ENCODE measurements around the gene HELLS.
"Not testable (repeated sequence)": the region's sequence is repeated elsewhere in the genome, so short reads cannot be mapped to it uniquely, and the experiment has no call there.

HELLS gene

DNA sequence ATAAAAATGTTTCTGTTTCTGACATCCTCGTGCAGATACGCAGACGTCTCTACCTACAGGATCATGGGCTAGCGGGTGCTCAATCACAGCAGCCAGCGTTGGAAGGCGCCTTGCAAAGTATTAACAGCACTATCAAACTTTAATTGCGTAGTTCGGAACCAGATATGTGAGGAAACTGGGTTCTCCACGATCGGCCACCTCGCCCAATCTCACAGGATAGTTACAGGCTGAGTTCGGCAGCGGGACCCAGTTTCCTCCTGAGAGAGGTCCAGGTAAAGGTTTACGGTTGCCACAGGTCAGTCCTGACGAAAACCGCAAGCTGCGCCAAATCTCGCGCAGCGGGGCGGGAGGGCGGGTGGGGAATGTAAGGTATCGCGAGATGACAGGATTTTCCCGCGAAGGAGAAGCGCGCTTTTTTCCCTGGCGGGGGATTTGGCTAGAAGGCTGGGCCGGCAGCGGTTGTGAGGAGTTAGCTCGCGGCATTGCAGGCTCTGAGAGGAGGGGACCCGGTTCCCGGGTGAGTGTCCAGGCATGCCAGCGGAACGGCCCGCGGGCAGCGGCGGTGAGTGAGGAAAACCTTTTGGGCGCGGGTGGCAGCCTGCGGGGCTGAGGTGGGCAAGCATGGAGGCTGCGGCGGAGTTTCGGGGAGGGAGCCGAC, at the start of gene HELLS:
Gene HELLS (plus strand): TSS at position 398 of the 658 bp plus-strand sequence. CDS start 134 bp downstream, at position 532.
- DNase-seq = peak; percentile 64

DNA sequence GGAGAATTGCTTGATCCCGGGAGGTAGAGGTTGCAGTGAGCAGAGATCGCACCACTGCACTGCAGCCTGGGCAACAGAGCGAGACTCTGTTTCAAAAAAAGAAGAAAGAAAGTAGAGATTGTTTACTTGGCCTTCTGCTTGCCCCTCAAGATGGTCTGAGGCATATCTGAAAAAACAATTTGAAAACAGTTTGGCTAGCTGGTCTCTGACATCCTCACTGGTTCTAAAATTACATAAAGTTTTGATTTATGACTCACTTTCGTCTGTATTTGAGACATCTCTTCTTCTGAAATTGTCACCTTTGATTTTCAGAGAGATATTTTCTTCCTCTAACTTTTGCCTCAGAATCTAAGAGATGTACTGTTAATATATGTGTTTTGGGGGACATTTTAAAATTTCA, 49.6 kb upstream of the HELLS start:
- no peak for DNase-seq

DNA sequence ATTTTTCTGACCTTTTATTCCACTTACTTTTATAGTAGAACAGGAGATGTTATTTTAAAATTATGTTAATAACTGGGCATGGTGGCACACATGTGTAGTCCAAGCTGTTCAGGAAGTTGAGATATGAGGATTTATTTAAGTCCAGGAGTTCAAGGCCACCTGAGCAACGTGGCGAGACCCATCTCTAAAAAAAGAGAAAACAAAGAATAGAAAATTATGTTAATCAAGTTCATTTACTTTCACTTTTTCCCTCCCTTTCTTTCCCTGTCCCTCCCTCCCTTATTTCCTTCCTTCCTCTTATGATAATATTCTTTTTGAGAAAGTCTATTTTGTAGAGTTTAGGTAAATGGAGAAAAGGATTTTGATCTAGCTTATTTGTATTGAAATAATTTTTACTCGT, 48.9 kb upstream of the HELLS start:
- DNase-seq = no peak

DNA sequence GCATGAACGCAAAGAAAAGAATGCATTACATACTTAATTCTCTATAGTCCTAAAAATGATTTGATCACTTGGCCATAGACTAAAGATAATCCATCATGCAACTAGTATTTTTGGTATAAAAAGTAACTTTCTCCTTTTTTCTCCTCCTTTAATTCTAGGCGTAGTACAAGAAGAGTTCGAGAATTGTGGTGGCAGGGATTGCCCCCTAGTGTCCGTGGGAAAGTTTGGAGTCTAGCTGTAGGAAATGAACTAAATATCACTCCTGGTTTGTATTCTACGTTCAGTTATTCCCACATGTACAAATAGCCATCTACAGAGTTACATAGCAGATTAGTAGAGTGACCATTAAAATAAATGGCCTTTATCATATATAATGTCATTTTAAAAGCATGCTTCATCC, 45.5 kb upstream of the HELLS start:
- no peak for DNase-seq

DNA sequence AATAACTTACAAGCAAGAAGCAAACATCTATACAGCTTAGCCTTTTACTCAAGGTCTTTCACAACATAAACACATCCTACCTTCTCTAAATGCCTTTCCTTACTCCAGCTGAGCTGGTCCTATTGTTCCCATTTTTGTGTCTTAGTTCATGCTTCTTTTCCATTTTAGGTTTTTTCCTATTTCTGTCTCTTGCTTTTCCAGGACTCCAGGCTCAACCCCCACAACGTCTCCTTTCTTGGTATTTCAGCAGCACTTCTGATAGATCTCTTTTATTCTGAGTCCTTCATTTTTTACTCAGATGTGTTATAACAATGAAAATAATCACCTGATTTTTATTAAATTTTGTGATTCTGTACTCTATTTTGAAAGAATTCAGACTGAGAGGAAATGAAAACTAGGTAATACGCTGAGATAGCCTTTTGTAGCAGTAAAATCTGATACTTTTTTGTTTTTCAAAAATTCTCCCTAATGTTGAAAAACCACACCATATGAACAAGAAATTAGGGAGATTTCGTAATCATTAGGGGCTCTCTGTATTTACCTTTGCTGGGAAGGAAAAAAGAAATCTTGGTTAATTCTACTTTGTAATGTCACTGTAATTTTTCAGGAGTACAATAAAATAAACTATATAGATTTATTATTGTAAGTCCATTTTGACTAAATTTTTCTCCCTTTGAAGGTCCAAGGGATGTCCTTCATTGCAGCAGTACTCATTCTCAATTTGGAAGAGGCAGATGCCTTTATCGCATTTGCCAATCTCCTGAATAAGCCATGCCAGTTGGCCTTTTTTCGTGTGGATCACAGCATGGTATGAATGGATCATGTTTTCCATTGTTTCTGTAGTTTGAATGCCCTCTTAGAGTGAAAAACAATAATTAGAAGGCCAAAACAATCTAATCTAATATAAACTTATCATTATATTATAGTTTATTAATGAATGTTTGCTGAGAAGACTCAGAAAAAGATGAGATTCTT, 24.0 kb upstream of the HELLS start:
- DNase-seq = no peak

DNA sequence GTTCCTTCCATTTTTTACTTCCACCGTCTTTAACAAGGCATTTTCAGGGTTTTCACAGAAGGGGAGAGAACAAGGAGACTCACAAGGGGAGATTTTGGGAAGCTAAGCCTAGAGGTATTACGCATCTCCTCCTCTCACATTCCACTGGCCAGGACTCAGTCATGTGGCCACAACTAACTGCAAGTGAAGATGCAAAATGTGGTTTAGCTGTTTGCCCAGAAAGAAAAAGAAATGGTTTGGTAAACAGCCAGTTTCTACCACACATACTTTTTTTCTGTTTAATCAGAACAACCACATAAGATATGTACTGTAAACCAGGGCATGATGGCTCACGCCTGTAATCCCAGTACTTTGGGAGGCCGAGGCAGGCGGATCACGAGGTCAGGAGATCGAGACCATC, 21.4 kb upstream of the HELLS start:
- DNase-seq = no peak

DNA sequence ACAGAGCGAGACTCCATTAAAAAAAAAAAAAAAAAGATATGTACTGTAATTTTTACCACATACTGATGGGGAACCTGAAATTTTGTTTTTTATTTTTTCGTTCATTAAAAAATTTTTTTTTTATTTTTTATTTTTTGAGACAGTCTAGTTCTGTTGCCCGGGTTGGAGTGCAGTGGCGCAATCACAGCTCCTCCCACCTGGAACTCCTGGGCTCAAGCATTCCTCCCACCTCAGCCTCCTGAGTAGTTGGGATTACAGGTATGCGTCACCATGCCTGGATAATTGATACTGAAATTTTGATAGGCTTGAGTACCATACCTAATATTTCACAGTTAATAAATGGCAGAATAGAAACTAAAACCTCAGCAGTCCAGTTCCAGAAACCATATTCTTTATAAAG, 20.9 kb upstream of the HELLS start:
- no peak for DNase-seq

DNA sequence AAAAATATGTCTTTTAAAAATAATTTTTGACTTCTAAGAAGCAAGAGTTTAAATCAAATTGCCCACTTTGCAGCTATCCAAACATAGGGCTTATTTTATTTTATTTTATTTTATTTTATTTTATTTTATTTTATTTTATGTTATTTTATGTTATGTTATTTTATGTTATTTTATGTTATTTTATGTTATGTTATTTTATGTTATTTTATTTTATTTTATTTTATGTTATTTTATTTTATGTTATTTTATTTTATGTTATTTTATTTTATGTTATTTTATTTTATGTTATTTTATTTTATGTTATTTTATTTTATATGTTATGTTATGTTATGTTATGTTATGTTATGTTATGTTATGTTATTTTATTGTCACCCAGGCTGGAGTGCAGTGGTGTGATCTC, 14.0 kb upstream of the HELLS start:
- not testable (repeated sequence) for DNase-seq

DNA sequence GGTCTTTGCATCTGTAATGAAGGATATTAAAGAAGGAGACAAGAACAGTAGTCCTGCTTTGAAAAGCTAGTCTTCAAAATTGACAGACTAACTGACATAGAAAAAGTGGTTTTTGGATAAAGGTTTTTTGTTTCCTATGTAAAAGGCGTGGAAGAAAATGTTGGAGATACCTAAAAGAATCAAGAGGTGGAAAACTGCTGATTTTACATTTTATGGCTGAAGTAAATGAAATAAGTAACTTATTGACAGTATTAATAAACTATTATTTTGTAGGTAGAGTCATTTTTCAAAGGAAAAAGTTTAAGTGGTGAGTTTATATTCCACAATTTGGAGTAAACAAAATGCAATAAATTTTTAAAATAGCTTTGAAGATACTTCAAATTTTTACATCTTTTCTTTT, 12.6 kb upstream of the HELLS start:
- no peak for DNase-seq

DNA sequence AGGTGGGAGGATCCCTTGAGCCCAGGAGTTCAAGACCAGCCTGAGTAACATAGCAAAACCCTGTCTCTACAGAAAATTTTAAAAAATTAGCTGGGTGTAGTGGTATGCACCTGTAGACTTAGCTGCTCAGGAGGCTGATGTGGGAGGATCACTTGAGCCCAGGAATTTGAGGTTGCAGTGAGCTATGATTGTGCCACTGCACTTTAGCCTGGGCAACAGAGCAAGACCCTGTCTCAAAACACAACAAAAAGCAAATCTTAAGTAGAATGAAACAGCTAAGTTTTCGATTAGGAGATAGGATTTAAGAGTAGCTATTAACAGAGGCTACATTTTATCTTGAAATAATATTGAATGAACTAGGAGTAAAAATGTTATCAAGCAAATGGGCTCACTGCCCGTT, 3.3 kb upstream of the HELLS start:
- DNase-seq = not testable (repeated sequence)

DNA sequence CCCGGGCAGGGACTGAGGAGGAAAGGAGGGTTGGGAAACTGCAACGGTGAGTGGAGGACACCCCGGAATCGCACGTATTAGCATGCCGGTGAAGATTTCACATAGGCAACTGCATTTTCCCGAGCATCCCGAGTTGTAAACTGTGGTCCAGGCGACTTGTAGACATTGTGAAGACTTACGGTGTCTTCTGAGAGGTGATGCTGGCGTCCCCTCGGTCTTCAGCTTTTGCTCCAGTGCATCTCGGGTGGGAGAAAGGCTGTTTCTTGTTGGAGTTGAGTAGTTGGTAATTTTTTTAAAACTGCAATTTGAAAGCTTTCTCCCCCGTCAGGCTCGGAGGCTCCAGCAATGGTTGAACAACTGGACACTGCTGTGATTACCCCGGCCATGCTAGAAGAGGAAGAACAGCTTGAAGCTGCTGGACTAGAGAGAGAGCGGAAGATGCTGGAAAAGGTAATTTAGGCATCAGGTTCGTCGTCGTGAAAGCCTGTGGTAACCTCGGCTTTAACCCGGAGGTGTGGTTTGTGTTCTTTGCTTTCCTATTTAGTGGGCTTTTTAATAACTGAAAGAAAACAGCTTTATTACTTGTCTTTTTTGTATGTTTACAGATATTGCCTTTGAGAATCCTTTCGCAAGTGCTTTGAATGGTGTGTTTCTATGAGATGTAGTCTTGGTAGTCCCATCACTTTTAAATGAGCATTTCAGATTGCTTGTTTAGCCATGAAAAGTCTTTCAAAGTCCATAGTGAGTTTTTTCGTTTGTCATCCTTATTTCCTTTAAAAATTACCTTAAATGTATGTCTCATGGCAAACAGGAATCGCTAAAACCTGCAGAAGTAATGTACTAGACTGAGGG, 687 bp downstream of the HELLS start:
- no peak for DNase-seq

DNA sequence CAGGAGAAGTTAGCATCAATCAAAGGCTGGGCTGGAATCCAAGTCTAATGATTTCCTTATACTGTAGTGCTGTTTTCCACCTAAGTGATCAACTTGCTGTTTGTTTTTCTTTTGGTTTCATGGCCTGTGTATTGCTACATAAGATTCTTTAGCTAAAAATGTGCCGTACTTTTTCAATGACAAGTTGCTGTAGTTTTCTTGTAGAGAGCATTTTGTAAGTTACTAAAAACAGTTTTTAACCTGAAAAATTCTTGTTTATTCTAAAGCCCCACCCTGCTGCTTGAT, 1.3 kb downstream of the HELLS start:
- peak; percentile 5 for DNase-seq

DNA sequence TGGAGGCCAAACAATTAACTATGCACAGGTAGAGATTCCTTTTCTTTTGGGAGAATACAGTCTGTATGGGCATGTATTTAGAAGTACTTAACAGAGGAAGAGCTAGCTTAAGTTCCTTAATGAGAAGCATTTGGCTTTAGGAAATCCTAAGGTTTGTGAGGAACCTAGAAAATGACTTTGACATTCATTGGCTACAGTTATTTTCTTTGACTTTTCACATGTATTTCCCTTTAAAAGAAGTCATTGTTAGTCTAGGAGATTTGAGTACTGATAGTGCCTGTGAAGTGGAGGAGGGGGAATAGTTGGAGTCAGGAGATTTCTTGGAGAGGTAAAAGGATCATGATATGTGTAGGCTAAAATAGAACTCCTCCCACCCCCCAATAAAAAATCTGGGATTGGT, 3.6 kb downstream of the HELLS start:
- DNase-seq = no peak

DNA sequence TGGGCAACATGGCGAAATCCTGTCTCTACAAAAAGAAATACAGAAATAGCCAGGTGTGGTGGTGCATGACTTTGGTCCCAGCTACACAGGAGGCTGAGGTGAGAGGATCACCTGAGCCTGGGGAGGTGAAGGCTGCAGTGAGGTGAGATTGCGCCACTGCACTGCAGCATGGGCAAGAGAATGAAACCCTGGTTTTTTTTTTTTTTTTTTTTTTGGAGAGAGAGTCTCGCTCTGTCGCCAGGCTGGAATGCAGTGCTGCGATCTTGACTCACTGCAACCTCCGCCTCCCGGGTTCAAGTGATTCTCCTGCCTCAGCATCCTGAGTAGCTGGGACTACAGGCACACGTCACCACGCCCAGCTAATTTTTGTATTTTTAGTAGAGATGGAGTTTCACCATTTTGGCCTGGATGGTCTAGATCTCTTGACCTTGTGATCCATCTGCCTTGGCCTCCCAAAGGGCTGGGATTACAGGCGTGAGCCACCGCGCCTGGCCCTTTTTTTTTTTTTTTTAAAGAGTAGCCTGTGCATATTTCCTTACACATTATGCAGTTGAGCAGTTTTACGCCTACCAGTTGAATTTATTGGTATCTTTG, 22.2 kb downstream of the HELLS start:
- DNase-seq = not testable (repeated sequence)

DNA sequence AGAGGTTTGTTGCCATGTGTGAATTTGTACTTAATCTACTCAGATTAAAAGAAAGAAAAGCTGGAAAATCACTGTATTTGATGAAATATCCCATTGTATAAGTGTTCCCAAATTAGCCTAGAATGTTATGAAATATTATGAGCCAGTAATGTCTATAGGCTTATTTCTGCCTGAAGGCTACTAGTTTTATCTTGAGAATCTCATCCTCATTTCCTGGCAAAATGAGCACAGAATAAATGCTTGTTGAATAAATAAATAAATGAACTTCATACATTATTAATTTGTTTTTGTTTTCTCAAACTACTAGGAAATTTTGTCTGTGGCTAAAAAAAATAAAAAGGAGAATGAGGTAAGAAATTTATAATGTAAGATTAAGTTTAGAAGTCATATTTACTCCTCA, 25.5 kb downstream of the HELLS start:
- DNase-seq = no peak

DNA sequence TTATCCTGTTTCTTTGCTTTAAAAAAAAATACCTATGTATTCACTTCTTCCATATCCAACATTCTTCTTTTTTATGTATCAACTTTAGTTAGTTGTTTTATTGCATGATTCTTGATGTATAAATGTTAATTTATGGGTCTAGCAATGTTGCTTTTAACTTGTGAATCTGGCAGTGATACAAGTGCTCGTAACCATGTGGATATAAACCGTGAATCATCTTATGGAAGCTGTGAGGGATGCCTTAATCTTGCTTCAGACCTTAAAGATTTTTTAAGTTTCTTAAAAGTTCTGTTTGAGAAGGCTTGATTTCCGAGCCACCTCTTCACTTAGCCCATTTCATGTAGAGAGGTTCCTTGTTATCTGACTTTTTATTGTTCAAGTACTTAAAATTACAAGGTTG, 25.9 kb downstream of the HELLS start:
- DNase-seq = no peak

DNA sequence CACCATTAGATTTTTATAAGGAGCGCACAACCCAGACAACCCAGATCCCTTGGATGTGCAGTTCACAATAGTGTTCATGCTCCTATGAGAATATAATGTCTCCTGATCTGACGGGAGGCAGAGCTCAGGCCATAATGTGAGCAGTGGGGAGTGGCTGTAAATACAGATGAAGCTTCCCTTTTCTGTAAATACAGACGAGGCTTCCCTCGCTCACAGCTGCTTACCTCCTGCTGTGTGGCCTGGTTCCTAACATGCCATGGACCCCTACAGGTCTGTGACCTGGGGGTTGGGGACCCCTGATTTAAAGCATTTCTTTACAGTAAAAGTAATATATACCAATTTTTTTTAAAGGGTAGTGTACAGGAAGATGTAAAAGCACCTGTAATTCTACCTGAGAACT, 33.2 kb downstream of the HELLS start:
- no peak for DNase-seq

DNA sequence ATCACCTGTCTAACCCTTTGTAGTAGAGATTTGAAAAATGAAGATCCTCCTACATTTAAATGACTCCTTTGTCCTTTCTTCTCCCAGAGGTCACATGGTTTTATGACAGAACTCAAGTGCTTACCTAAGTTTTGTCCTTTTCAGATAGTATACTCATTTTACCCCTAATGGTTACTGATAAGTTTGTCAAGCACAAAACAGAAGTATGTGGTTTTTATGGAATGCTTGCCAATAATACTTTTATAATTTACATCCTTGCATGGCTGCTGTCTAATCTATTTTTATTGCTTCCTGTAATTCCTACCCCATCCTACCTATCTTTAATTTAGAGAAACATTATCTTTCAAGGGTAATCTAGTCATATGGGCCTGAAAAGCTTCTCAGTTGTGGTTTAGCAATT, 37.5 kb downstream of the HELLS start:
- DNase-seq = no peak

DNA sequence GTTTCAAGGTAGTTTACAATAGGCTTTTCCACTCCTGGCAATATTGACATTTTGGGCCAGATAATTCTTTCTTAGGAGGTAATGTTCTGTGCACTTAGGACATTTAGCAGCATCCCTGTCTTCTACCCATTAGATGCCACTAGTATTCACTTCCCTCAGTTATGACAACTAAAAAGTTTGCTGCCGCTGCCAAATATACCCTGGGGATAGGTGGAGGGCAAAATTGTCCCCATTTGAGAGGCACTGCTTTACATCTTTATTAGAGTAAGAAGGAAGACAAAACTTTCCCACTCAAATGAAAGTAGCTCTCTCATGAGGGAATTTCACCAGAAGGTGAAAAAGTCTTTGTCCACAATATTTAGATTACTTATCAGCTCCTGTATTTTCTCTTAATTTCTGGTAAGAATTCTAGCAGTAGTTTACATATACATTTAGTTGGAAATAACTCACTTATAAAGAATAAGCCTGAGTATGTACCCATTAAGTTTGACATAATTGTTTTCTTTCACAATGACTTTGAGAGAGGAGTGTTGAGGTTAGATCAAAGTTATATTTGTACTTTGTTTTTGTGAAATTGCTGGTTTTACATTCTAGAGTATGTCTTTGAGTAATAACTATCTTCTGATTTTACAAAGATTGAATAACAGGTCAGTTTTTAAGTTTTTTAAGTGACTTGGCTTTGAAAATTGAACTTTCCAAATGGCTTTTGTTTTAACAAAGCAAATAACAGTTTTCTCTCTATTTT, 46.0 kb downstream of the HELLS start:
- DNase-seq = no peak

DNA sequence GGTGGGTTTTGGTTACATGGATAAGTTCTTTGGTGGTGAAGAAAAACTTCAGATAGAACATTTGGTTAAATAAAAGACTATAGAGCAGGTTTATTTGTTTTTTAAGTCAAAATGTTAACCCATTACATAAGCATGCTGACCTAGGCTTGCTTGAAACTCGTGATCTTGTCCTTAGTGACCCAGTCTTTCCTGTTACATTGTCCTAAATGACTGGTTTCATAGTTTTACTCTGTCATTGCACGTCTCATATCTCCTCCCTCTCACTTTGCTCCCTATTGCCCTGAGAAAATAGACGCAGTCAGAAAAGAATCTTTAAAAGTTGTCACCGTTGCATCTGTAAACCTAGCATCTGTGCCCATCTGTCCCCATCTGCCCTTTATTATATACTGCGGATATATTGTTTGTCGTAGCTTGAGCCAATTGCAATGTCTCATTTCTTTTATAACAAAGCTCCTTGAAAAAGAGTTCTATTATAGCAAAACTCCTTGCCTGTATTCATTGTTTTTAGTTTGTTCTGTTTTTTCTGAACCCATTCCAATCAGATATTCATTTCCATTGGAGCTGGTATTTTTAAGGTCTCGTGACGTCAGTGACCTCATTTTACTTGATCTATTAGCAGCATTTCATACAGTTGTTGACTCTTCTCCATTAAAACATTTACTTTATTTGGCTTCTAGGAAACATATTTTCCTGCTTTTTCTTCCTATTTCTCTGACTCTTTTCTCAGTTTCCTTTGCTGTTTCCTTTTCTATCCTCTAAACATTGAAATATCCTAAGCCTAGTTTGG, 57.3 kb downstream of the HELLS start:
- no peak for DNase-seq

DNA sequence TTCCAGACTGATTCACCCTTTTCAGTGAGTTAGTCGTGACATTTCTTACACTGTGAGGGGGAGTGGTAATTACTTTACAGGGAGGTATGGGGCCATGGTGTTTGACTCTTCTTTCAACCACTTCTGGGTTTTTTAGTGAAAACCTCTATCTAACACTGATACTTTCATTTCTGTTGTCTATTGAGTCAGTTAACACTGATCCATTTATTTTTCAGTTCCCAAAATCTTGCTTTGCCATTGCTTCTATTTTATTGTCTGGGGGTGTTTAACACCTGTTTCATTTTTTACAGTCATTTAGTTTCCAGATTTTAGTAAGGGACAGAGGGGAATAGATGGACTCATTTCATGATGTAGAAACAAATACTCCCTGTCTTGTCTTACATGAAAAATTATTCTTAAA, 61.5 kb downstream of the HELLS start:
- DNase-seq = no peak

DNA sequence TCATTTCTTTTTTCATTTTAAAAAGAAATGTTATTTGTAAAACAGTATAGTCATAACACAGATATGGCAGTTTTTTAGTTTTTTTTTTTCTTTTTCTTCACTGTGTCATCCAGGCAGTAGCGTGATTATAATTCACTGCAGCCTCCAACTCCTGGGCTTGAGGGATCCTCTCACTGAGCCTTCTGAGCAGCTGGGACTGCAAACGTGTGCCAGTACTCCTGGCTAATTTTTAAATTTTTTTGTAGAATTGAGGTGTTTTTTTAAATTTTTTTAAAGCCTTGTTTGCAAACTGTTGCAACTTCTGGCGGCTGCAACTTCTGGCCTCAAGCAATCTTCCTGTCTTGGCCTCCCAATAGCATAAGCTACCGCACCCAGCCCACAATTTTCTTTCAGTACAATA, 63.0 kb downstream of the HELLS start:
- DNase-seq = no peak
